Peyer's patch (tissue), 4 donors: ENCODE results near the gene PLXDC1.

Experiments used
- POLR2A ChIP-seq, 2 donors: fragments of 450-650 bp; IDR thresholded peaks; one replicate each; pipeline ENCODE4 v1.5.1; 2017; ENCODE audit warnings: antibody characterized with exemption in 2 of 2, mild to moderate bottlenecking in 2 of 2, moderate library complexity in 2 of 2
- TF ChIP-seq, protein P1 (sequence below), 6 experiments: fragments of 450-650 bp in 4 of 6; fragments of 200-600 bp in 2 of 6; sonication (generic) in 1 of 6; IDR thresholded peaks; one replicate each; pipeline ENCODE4 v1.5.1; 2017 to 2019; ENCODE audit warnings: antibody characterized with exemption in 6 of 6, mild to moderate bottlenecking in 3 of 6, moderate library complexity in 1 of 6

DNA sequence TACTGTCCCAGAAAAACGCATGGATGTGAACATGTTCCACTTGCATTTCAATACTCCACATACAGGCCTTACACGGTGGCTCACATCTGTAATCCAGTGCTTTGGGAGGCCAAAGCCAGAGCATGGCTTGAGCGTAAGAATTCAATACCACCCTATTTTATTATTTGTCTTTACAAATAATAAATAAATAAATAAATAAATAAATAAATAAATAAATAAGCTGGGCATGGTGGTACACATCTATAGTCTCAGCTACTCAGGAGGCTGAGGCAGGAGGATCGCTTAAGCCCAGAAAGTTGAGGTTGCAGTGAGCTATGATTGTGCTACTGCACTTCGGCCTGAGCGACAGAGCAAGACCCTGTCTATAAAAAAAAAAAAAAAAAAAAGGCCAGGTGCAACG, 53.9 kb downstream of the PLXDC1 start:
- TF ChIP-seq, protein P1, sequence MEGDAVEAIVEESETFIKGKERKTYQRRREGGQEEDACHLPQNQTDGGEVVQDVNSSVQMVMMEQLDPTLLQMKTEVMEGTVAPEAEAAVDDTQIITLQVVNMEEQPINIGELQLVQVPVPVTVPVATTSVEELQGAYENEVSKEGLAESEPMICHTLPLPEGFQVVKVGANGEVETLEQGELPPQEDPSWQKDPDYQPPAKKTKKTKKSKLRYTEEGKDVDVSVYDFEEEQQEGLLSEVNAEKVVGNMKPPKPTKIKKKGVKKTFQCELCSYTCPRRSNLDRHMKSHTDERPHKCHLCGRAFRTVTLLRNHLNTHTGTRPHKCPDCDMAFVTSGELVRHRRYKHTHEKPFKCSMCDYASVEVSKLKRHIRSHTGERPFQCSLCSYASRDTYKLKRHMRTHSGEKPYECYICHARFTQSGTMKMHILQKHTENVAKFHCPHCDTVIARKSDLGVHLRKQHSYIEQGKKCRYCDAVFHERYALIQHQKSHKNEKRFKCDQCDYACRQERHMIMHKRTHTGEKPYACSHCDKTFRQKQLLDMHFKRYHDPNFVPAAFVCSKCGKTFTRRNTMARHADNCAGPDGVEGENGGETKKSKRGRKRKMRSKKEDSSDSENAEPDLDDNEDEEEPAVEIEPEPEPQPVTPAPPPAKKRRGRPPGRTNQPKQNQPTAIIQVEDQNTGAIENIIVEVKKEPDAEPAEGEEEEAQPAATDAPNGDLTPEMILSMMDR (IDR thresholded peaks at IDR 0.05) = no peak
- no peak for TF ChIP-seq POLR2A (IDR thresholded peaks at IDR 0.05)
